Ascending aorta (tissue), 2 donors: ENCODE results near the gene IER5. TPM values are rescaled to one million over a fixed set of nuclear protein-coding genes. Genes with fewer than 3 reads are reported as not detected.

Experiments used
- DNase-seq, 2 donors: peaks; one replicate each; pipeline ENCODE4 v3.0.0-alpha.2; 2019; ENCODE audit warnings: low spot score in 2 of 2
- H3K27ac ChIP-seq, 2 donors: fragments of 200-600 bp; sonication (generic); one replicate each; pipeline ENCODE4 v1.5.1; 2016 to 2017; ENCODE audit warnings: mild to moderate bottlenecking in 1 of 2
- H3K27me3 ChIP-seq: fragments of 200-600 bp; sonication (generic); one replicate; pipeline ENCODE4 v1.5.1; 2017
- H3K36me3 ChIP-seq, 2 donors: fragments of 200-600 bp; sonication (generic); one replicate each; pipeline ENCODE4 v1.5.1; 2016
- H3K4me1 ChIP-seq, 2 donors: fragments of 200-600 bp; sonication (generic); one replicate each; pipeline ENCODE4 v1.5.1; 2016 to 2017; ENCODE audit warnings: mild to moderate bottlenecking in 1 of 2
- H3K4me3 ChIP-seq, 2 donors: fragments of 200-600 bp; sonication (generic); one replicate each; pipeline ENCODE4 v1.5.1; 2016 to 2017; ENCODE audit warnings: mild to moderate bottlenecking in 1 of 2
- H3K9me3 ChIP-seq, 2 donors: fragments of 200-600 bp; sonication (generic); one replicate each; pipeline ENCODE4 v1.5.1; 2016
- CTCF ChIP-seq, 3 experiments: fragments of 200-600 bp in 2 of 3; fragments of 450-650 bp in 1 of 3; sonication (generic) in 2 of 3; IDR thresholded peaks; one replicate each; pipeline ENCODE4 v1.5.1; 2016 to 2019; ENCODE audit warnings: antibody characterized with exemption in 3 of 3, mild to moderate bottlenecking in 1 of 3, moderate library complexity in 1 of 3
- intact Hi-C: fragments of 100-400 bp; cut with DNase I; formaldehyde crosslinking; loops from one replicate; pipeline ENCODE4 v1.15.1; 2023
- total RNA-seq: library from RNA; depleted of rRNA; stranded (reverse); fragments of >200 nt; gene quantifications from one replicate; pipeline ENCODE4 v1.1.0, GENCODE V29; 2016

The IER5 gene
- total RNA-seq, 1 donor from 2014 or later, result 47.9 TPM

GRCh38 chr1:181104790-181105133 lies 16.3 kb downstream of the IER5 start:
- Histone ChIP-seq H3K4me3 (peak overlapping the region; percentile 90 to 98), H3K27ac (peak overlapping the region; percentile 91 to 92), H3K27me3 (no peaks in the 10 kb centered on the region), H3K36me3 (no peaks in the 10 kb centered on the region), H3K4me1 (peaks cover 3 to 19% of the 10 kb centered on the region in 2 donors), H3K9me3 (no peaks in the 10 kb centered on the region)
- TF ChIP-seq CTCF (IDR thresholded peaks at IDR 0.05), result peak in 1 of 3 experiments; percentile 34
- intact Hi-C loops, result loop anchor here (1.0 to 2.0 kb wide), 2 partner anchors 16 to 36 kb away; partner anchors contain the start of gene IER5
- no peak for DNase-seq

- Histone ChIP-seq H3K27me3 (no peaks in the 10 kb centered on the region), H3K9me3 (no peaks in the 10 kb centered on the region), H3K4me1 (peaks cover 3 to 19% of the 10 kb centered on the region in 2 donors), H3K27ac (peak overlapping the region; percentile 91 to 92), H3K4me3 (peak overlapping the region; percentile 90 to 98), H3K36me3 (no peaks in the 10 kb centered on the region)
- intact Hi-C loops, result loop anchor here (1.0 to 2.0 kb wide), 2 partner anchors 17 to 35 kb away; partner anchors contain the start of gene IER5
- DNase-seq, result peak; percentile 85 to 98
- TF ChIP-seq CTCF (IDR thresholded peaks at IDR 0.05), result no peak
Observed at GRCh38 chr1:181105134-181106021, 16.9 kb downstream of the IER5 start.

- Histone ChIP-seq H3K27me3 (no peaks in the 10 kb centered on the region), H3K4me1 (peaks cover 3 to 19% of the 10 kb centered on the region in 2 donors), H3K4me3 (peak overlapping the region; percentile 90 to 98), H3K9me3 (no peaks in the 10 kb centered on the region), H3K27ac (peak overlapping the region; percentile 41 to 68), H3K36me3 (no peaks in the 10 kb centered on the region)
- no peak for TF ChIP-seq CTCF (IDR thresholded peaks at IDR 0.05)
- intact Hi-C loops, result no loop called here
- DNase-seq, result no peak
Observed at GRCh38 chr1:181106022-181106312, 17.5 kb downstream of the IER5 start.

DNA sequence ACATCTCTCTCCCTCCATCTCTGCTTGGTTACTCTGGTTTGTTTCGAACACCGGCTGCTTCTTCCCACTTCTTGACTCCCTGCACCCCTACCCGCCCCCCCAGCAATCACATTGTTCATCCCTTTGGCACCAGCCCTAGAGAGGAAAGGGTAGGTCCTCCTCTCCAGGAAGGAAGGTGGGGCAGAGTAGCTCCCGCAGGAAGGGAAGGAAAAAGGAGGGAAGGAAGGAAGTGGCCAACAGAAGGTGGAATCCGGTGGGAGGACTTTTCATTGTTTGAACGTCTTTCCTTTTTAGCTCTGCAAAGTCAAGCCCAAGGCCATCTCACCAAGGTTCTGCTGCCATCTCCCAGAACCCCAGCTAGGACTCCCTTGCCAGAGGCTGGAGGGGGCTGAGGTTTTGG lies 18.0 kb downstream of the IER5 start:
- H3K27ac ChIP-seq, result peak overlapping the region in 1 of 2 donors; percentile 68
- intact Hi-C loops, result no loop called here
- no peak for TF ChIP-seq CTCF (IDR thresholded peaks at IDR 0.05)

GRCh38 chr1:181107711-181108110 lies 19.2 kb downstream of the IER5 start:
- H3K27ac ChIP-seq, result no peak overlapping the region
- no peak for TF ChIP-seq CTCF (IDR thresholded peaks at IDR 0.05)
- H3K4me3 ChIP-seq, result no peak overlapping the region
- H3K27me3 ChIP-seq, result no peaks in the 10 kb centered on the region
- intact Hi-C loops, result no loop called here
- no peak for DNase-seq
- no peaks in the 10 kb centered on the region for H3K9me3 ChIP-seq
- peaks cover 3 to 27% of the 10 kb centered on the region in 2 donors for H3K4me1 ChIP-seq
- no peaks in the 10 kb centered on the region for H3K36me3 ChIP-seq

More for the DNA sequence above, 18.0 kb downstream of the IER5 start:
- H3K9me3 ChIP-seq, result no peaks in the 10 kb centered on the region
- no peaks in the 10 kb centered on the region for H3K36me3 ChIP-seq
- DNase-seq, result no peak
- H3K4me3 ChIP-seq, result no peak overlapping the region
- no peaks in the 10 kb centered on the region for H3K27me3 ChIP-seq
- peaks cover 3 to 19% of the 10 kb centered on the region in 2 donors for H3K4me1 ChIP-seq
